Testis (tissue), 2 donors: ENCODE data around the gene PIP5KL1.

Experiments
- POLR2A ChIP-seq: fragments of 450-650 bp; IDR thresholded peaks from one replicate; pipeline ENCODE4 v1.6.1; 2017; ENCODE audit warnings: antibody characterized with exemption, mild to moderate bottlenecking, moderate library complexity
- TF ChIP-seq, protein P1 (sequence below), 3 experiments: fragments of 450-650 bp in 2 of 3; fragments of 200-600 bp in 1 of 3; sonication (generic) in 1 of 3; IDR thresholded peaks; one replicate each; pipeline ENCODE4 v1.5.1; 2016 to 2019; ENCODE audit warnings: antibody characterized with exemption in 3 of 3, mild to moderate bottlenecking in 2 of 3, moderate library complexity in 1 of 3

GRCh38 chr9:127878652-127879390 is 51.8 kb downstream of the PIP5KL1 start:
- TF ChIP-seq, protein P1, sequence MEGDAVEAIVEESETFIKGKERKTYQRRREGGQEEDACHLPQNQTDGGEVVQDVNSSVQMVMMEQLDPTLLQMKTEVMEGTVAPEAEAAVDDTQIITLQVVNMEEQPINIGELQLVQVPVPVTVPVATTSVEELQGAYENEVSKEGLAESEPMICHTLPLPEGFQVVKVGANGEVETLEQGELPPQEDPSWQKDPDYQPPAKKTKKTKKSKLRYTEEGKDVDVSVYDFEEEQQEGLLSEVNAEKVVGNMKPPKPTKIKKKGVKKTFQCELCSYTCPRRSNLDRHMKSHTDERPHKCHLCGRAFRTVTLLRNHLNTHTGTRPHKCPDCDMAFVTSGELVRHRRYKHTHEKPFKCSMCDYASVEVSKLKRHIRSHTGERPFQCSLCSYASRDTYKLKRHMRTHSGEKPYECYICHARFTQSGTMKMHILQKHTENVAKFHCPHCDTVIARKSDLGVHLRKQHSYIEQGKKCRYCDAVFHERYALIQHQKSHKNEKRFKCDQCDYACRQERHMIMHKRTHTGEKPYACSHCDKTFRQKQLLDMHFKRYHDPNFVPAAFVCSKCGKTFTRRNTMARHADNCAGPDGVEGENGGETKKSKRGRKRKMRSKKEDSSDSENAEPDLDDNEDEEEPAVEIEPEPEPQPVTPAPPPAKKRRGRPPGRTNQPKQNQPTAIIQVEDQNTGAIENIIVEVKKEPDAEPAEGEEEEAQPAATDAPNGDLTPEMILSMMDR (IDR thresholded peaks at IDR 0.05), result no peak
- no peak for TF ChIP-seq POLR2A
